HEK293 (cell line): ENCODE measurements around the gene TEX9.

Experiments
- CTCF ChIA-PET: fragments of 350-600 bp; formaldehyde crosslinking; extraction: SDS; loops from one replicate; lab custom pipeline; 2021; ENCODE audit warnings: antibody characterized with exemption; lab: Yijun Ruan, JAX
- POLR2A ChIA-PET: fragments of 300-600 bp; formaldehyde crosslinking; extraction: SDS; loops from one replicate; lab custom pipeline; 2020; ENCODE audit warnings: antibody characterized with exemption, inconsistent platforms; lab: Yijun Ruan, JAX
- H3K27ac ChIP-seq: fragments of 200-500 bp; sonication (Bioruptor generic); 2 replicates; pipeline ENCODE4 v1.5.1; 2014; ENCODE audit warnings: low read depth, low read length, control low read depth, inconsistent platforms; ENCODE audit errors: extremely low read depth
- H3K36me3 ChIP-seq, 2 experiments: fragments of 200-500 bp in 1 of 2; sonication (Bioruptor generic) in 1 of 2; 1 replicate in 1 of 2; 2 replicates in 1 of 2; pipeline ENCODE4 v1.5.1; 2014 to 2017; ENCODE audit warnings: inconsistent platforms in 2 of 2, low read length in 2 of 2; ENCODE audit not compliant: control insufficient read depth in 2 of 2, insufficient read depth in 1 of 2
- H3K4me1 ChIP-seq: fragments of 200-500 bp; sonication (Bioruptor generic); 2 replicates; pipeline ENCODE4 v1.5.1; 2014; ENCODE audit warnings: mild to moderate bottlenecking, low read length, inconsistent platforms; ENCODE audit not compliant: control insufficient read depth, insufficient read depth
- H3K4me3 ChIP-seq: 2 replicates; pipeline ENCODE4 v1.5.1; 2011; ENCODE audit warnings: low read depth, mild to moderate bottlenecking, control low read depth, low read length, moderate library complexity
- H3K9me3 ChIP-seq: fragments of 200-500 bp; sonication (Bioruptor generic); 2 replicates; pipeline ENCODE4 v1.5.1; 2014; ENCODE audit warnings: low read depth, low read length, inconsistent platforms; ENCODE audit not compliant: control insufficient read depth, insufficient read depth
- EGR2 ChIP-seq: fragments of 450-650 bp; formaldehyde crosslinking; IDR thresholded peaks from 2 replicates; pipeline ENCODE4 v1.5.1; 2016; ENCODE audit warnings: low read depth, missing biosample characterization, missing genetic modification characterization
- ELK4 ChIP-seq: IDR thresholded peaks from 2 replicates; pipeline ENCODE4 v1.6.1; 2011; ENCODE audit warnings: mild to moderate bottlenecking, low read depth, low read length, borderline replicate concordance
- GFI1B ChIP-seq: fragments of 450-650 bp; formaldehyde crosslinking; IDR thresholded peaks from 2 replicates; pipeline ENCODE4 v1.5.1; 2016; ENCODE audit warnings: missing biosample characterization, missing genetic modification characterization
- GLIS1 ChIP-seq: fragments of 450-650 bp; formaldehyde crosslinking; IDR thresholded peaks from 2 replicates; pipeline ENCODE4 v1.5.1; 2016; ENCODE audit warnings: missing biosample characterization, missing genetic modification characterization
- HOXA7 ChIP-seq: sonication (generic); formaldehyde crosslinking; IDR thresholded peaks from 2 replicates; pipeline ENCODE4 v1.8.1; 2022; ENCODE audit warnings: missing genetic modification reagents, borderline replicate concordance
- MZF1 ChIP-seq: fragments of 450-650 bp; formaldehyde crosslinking; IDR thresholded peaks from 2 replicates; pipeline ENCODE4 v1.5.1; 2017; ENCODE audit warnings: missing biosample characterization, missing genetic modification characterization, borderline replicate concordance
- PRDM10 ChIP-seq: fragments of 450-650 bp; formaldehyde crosslinking; IDR thresholded peaks from 2 replicates; pipeline ENCODE4 v1.5.1; 2016; ENCODE audit warnings: missing biosample characterization, missing genetic modification characterization
- SCRT1 ChIP-seq: fragments of 450-650 bp; formaldehyde crosslinking; IDR thresholded peaks from 2 replicates; pipeline ENCODE4 v1.5.1; 2016; ENCODE audit warnings: missing biosample characterization, missing genetic modification characterization, borderline replicate concordance
- SP3 ChIP-seq: fragments of 450-650 bp; formaldehyde crosslinking; IDR thresholded peaks from 2 replicates; pipeline ENCODE4 v1.5.1; 2016; ENCODE audit warnings: missing biosample characterization, missing genetic modification characterization
- SP7 ChIP-seq: fragments of 450-650 bp; formaldehyde crosslinking; IDR thresholded peaks from 2 replicates; pipeline ENCODE4 v1.5.1; 2016; ENCODE audit warnings: missing biosample characterization, missing genetic modification characterization
- TCF7L2 ChIP-seq: IDR thresholded peaks from 2 replicates; pipeline ENCODE4 v1.6.1; 2011; ENCODE audit warnings: low read depth, mild to moderate bottlenecking, inconsistent platforms, low read length, moderate library complexity, borderline replicate concordance
- YY1 ChIP-seq: fragments of 450-650 bp; formaldehyde crosslinking; IDR thresholded peaks from 2 replicates; pipeline ENCODE4 v1.5.1; 2018; ENCODE audit warnings: missing biosample characterization, missing genetic modification characterization
- ZBTB49 ChIP-seq: fragments of 450-650 bp; formaldehyde crosslinking; IDR thresholded peaks from 2 replicates; pipeline ENCODE4 v1.5.1; 2016; ENCODE audit warnings: missing biosample characterization, missing genetic modification characterization, low read depth
- ZFP41 ChIP-seq: fragments of 450-650 bp; formaldehyde crosslinking; IDR thresholded peaks from 2 replicates; pipeline ENCODE4 v1.5.1; 2016; ENCODE audit warnings: missing biosample characterization, missing genetic modification characterization, borderline replicate concordance
- ZNF133 ChIP-seq: fragments of 450-650 bp; formaldehyde crosslinking; IDR thresholded peaks from 2 replicates; pipeline ENCODE4 v1.5.1; 2016; ENCODE audit warnings: missing biosample characterization, missing genetic modification characterization
- ZNF155 ChIP-seq: fragments of 450-650 bp; formaldehyde crosslinking; IDR thresholded peaks from 2 replicates; pipeline ENCODE4 v1.5.1; 2016; ENCODE audit warnings: missing biosample characterization, missing genetic modification characterization
- ZNF341 ChIP-seq: fragments of 450-650 bp; formaldehyde crosslinking; IDR thresholded peaks from 2 replicates; pipeline ENCODE4; 2016; ENCODE audit warnings: low read depth, missing biosample characterization, missing genetic modification characterization
- ZNF350 ChIP-seq: fragments of 450-650 bp; formaldehyde crosslinking; IDR thresholded peaks from 2 replicates; pipeline ENCODE4 v1.5.0; 2017; ENCODE audit warnings: missing biosample characterization, mild to moderate bottlenecking, missing genetic modification characterization
- ZNF394 ChIP-seq: fragments of 450-650 bp; formaldehyde crosslinking; IDR thresholded peaks from 2 replicates; pipeline ENCODE4 v1.5.1; 2016; ENCODE audit warnings: missing biosample characterization, missing genetic modification characterization, mild to moderate bottlenecking, moderate library complexity, borderline replicate concordance
- ZNF510 ChIP-seq: fragments of 450-650 bp; formaldehyde crosslinking; IDR thresholded peaks from 2 replicates; pipeline ENCODE4 v1.5.1; 2018; ENCODE audit warnings: mild to moderate bottlenecking, missing genetic modification characterization, missing biosample characterization; ENCODE audit not compliant: insufficient replicate concordance
- ZNF610 ChIP-seq: fragments of 450-650 bp; formaldehyde crosslinking; IDR thresholded peaks from 2 replicates; pipeline ENCODE4 v1.5.1; 2016; ENCODE audit warnings: missing biosample characterization, missing genetic modification characterization, borderline replicate concordance
- ZNF654 ChIP-seq: fragments of 450-650 bp; formaldehyde crosslinking; IDR thresholded peaks from 2 replicates; pipeline ENCODE4 v1.5.1; 2016; ENCODE audit warnings: low read depth, missing biosample characterization, missing genetic modification characterization
- ZNF660 ChIP-seq: fragments of 450-650 bp; IDR thresholded peaks from 2 replicates; pipeline ENCODE4 v1.5.1; 2018; ENCODE audit warnings: missing biosample characterization, mild to moderate bottlenecking, missing genetic modification characterization
- ZNF692 ChIP-seq: fragments of 450-650 bp; formaldehyde crosslinking; IDR thresholded peaks from 2 replicates; pipeline ENCODE4 v1.5.1; 2016; ENCODE audit warnings: missing biosample characterization, missing genetic modification characterization
- ZNF843 ChIP-seq: fragments of 450-650 bp; formaldehyde crosslinking; IDR thresholded peaks from 2 replicates; pipeline ENCODE4 v1.5.1; 2016; ENCODE audit warnings: missing biosample characterization, missing genetic modification characterization
- ZSCAN16 ChIP-seq: fragments of 450-650 bp; formaldehyde crosslinking; IDR thresholded peaks from 2 replicates; pipeline ENCODE4 v1.5.1; 2016; ENCODE audit warnings: missing biosample characterization, missing genetic modification characterization

TEX9 gene

GRCh38 chr15:56365075-56365711 is at the start of gene TEX9:
Gene TEX9, plus strand, starts transcription at chr15:56365426. Its CDS starts 25 bp downstream, at chr15:56365451.
- CTCF ChIA-PET: interaction anchor here (0.7 kb wide), 1 partner anchor 14 kb away, joined by 4 read pairs; no protein-coding TSS in a partner anchor
- Histone ChIP-seq H3K9me3 (no peaks in the 10 kb centered on the region), H3K36me3 (no peaks in the 10 kb centered on the region), H3K4me1 (peaks cover 5% of the 10 kb centered on the region; the same call in 1 of the 2 replicates), H3K4me3 (peak within 1 kb of the TSS; percentile 74), H3K27ac (peak within 1 kb of the TSS; percentile 63; the same call in 1 of the 2 replicates)
- POLR2A ChIA-PET: no interaction called here
- no peak for TF ChIP-seq SP3 (tag by site-specific recombination)
- no peak for TF ChIP-seq ZNF350
- TF ChIP-seq ZNF133 (tag by site-specific recombination): no peak
- no peak for TF ChIP-seq ZSCAN16
- TF ChIP-seq SCRT1 (tag by site-specific recombination): no peak
- TF ChIP-seq ZNF610: peak; percentile 59; the same call in 1 of the 2 replicates
- peak; percentile 44 for TF ChIP-seq GLIS1 (tag by site-specific recombination)
- 0 out of 2 replicates have a peak, but pooled peaks have one; percentile 50 for TF ChIP-seq PRDM10 (tag by site-specific recombination)
- TF ChIP-seq MZF1: peak; percentile 44; the same call in 1 of the 2 replicates
- peak; percentile 37; the same call in 1 of the 2 replicates for TF ChIP-seq ZNF341 (tag by site-specific recombination)
- TF ChIP-seq ZNF843 (tag by site-specific recombination): no peak
- TF ChIP-seq SP7 (tag by site-specific recombination): 0 out of 2 replicates have a peak, but pooled peaks have one; percentile 31
- TF ChIP-seq ZNF692 (tag by site-specific recombination): peak; percentile 46; the same call in 1 of the 2 replicates
- TF ChIP-seq EGR2: peak; percentile 57; the same call in 1 of the 2 replicates
- TF ChIP-seq HOXA7: no peak
- no peak for TF ChIP-seq ZNF510 (tag by site-specific recombination)
- TF ChIP-seq ZNF660: peak; percentile 37; the same call in 1 of the 2 replicates
- no peak for TF ChIP-seq ELK4
- peak; percentile 48; the same call in 1 of the 2 replicates for TF ChIP-seq YY1
- no peak for TF ChIP-seq TCF7L2
- no peak for TF ChIP-seq ZBTB49
- no peak for TF ChIP-seq ZNF155 (tag by site-specific recombination)
- TF ChIP-seq GFI1B (tag by site-specific recombination): no peak
- no peak for TF ChIP-seq ZFP41 (tag by site-specific recombination)
- no peak for TF ChIP-seq ZNF654
- peak; percentile 32; the same call in 1 of the 2 replicates for TF ChIP-seq ZNF394
